GM23338 (cell line): ENCODE data around the gene UGDH. TPM values are rescaled to one million over a fixed set of nuclear protein-coding genes. Genes with fewer than 3 reads are reported as not detected.

Source experiments
- ATAC-seq: fragments of 200-7000 bp; cut with Tn5 transposase; 3 replicates; pipeline ENCODE4 v1.9.1; 2020
- DNase-seq: peaks from one replicate; pipeline ENCODE4 v3.0.0-alpha.2; 2015; ENCODE audit warnings: low spot score
- H2AFZ ChIP-seq: fragments of 200-600 bp; sonication (generic); 2 replicates; pipeline ENCODE4 v1.8.0; 2016; ENCODE audit warnings: antibody characterized with exemption, mild to moderate bottlenecking, moderate library complexity
- H3F3A ChIP-seq: fragments of 200-600 bp; sonication (generic); replicated peaks from 2 replicates; pipeline ENCODE4 v1.8.0; 2017; ENCODE audit warnings: antibody characterized with exemption, mixed run types, low read depth
- H3K27ac ChIP-seq: fragments of 200-600 bp; sonication (generic); 2 replicates; pipeline ENCODE4 v1.6.1; 2016; ENCODE audit warnings: low read depth
- H3K27me3 ChIP-seq: fragments of 200-600 bp; sonication (generic); 2 replicates; pipeline ENCODE4 v1.8.0; 2016; ENCODE audit warnings: mild to moderate bottlenecking, mixed run types, moderate library complexity; ENCODE audit not compliant: insufficient read depth
- H3K36me3 ChIP-seq: fragments of 200-600 bp; sonication (generic); 2 replicates; pipeline ENCODE4 v1.8.0; 2016; ENCODE audit warnings: mild to moderate bottlenecking; ENCODE audit not compliant: insufficient read depth
- H3K4me1 ChIP-seq: fragments of 200-600 bp; sonication (generic); 2 replicates; pipeline ENCODE4 v1.8.0; 2016; ENCODE audit warnings: mild to moderate bottlenecking, moderate library complexity; ENCODE audit not compliant: insufficient read depth
- H3K4me2 ChIP-seq: fragments of 200-600 bp; sonication (generic); 2 replicates; pipeline ENCODE4 v1.7.1; 2017; ENCODE audit warnings: mixed run types
- H3K4me3 ChIP-seq: fragments of 200-600 bp; sonication (generic); 2 replicates; pipeline ENCODE4 v1.6.1; 2016; ENCODE audit warnings: mixed run types
- H3K79me2 ChIP-seq: fragments of 200-600 bp; sonication (generic); replicated peaks from 2 replicates; pipeline ENCODE4 v1.8.0; 2017; ENCODE audit warnings: mild to moderate bottlenecking; ENCODE audit not compliant: insufficient read depth
- H3K9me2 ChIP-seq: fragments of 200-600 bp; sonication (generic); 2 replicates; pipeline ENCODE4 v1.8.0; 2017; ENCODE audit not compliant: insufficient read depth
- H4K20me1 ChIP-seq: fragments of 200-600 bp; sonication (generic); replicated peaks from 2 replicates; pipeline ENCODE4 v1.8.0; 2017; ENCODE audit warnings: mild to moderate bottlenecking; ENCODE audit not compliant: insufficient read depth
- H3K27ac Mint-ChIP-seq: 2 replicates; pipeline ENCODE4 v1.8.0; 2020; ENCODE audit warnings: inconsistent platforms, mild to moderate bottlenecking, moderate library complexity, mixed read lengths
- H3K27me3 Mint-ChIP-seq: 3 replicates; pipeline ENCODE4 v1.8.0; 2022; ENCODE audit warnings: low read depth, mild to moderate bottlenecking, moderate library complexity, mixed read lengths, inconsistent platforms; ENCODE audit not compliant: insufficient read depth, poor library complexity
- H3K36me3 Mint-ChIP-seq: 3 replicates; pipeline ENCODE4 v1.8.0; 2021; ENCODE audit warnings: low read depth, mild to moderate bottlenecking, inconsistent platforms, moderate library complexity, mixed read lengths
- H3K4me1 Mint-ChIP-seq: 3 replicates; pipeline ENCODE4 v1.8.0; 2020; ENCODE audit warnings: mild to moderate bottlenecking, inconsistent platforms, mixed read lengths
- H3K4me3 Mint-ChIP-seq: 3 replicates; pipeline ENCODE4 v1.8.0; 2021; ENCODE audit warnings: moderate library complexity, mild to moderate bottlenecking, inconsistent platforms, mixed read lengths
- H3K9me3 Mint-ChIP-seq: 3 replicates; pipeline ENCODE4 v1.8.0; 2020; ENCODE audit warnings: moderate library complexity, mild to moderate bottlenecking, inconsistent platforms, mixed read lengths
- CREB1 ChIP-seq: fragments of 250-450 bp; sonication (Bioruptor Pico); IDR thresholded peaks from 2 replicates; pipeline ENCODE4 v1.5.0; 2020; ENCODE audit warnings: low read depth, mild to moderate bottlenecking, moderate library complexity
- CTCF ChIP-seq, 2 experiments: fragments of 200-600 bp in 1 of 2; sonication (generic) in 1 of 2; conservative IDR thresholded peaks; 2 replicates each; pipeline versions ENCODE4 v1.5.1 to v1.6.1; 2016 to 2017; ENCODE audit warnings: antibody characterized with exemption in 2 of 2, low read depth in 2 of 2, mild to moderate bottlenecking in 2 of 2, moderate library complexity in 1 of 2
- EZH2 ChIP-seq: fragments of 200-600 bp; sonication (generic); IDR thresholded peaks from one replicate; pipeline ENCODE4 v1.8.0; 2017; ENCODE audit warnings: antibody characterized with exemption, mild to moderate bottlenecking, low read depth; ENCODE audit not compliant: unreplicated experiment
- EZH2phosphoT487 ChIP-seq: fragments of 200-600 bp; sonication (generic); IDR thresholded peaks from one replicate; pipeline ENCODE4 v1.8.1; 2018; ENCODE audit warnings: antibody characterized with exemption; ENCODE audit not compliant: unreplicated experiment
- POLR2AphosphoS5 ChIP-seq: IDR thresholded peaks from 2 replicates; pipeline ENCODE4 v1.6.1; 2016; ENCODE audit warnings: antibody characterized with exemption, low read depth
- STAT1 ChIP-seq: IDR thresholded peaks from one replicate; pipeline ENCODE4 v1.6.1; 2016; ENCODE audit warnings: antibody characterized with exemption; ENCODE audit not compliant: unreplicated experiment
- ZNF114 ChIP-seq: fragments of 250-450 bp; sonication (Bioruptor Pico); IDR thresholded peaks from 2 replicates; pipeline ENCODE4 v1.5.0; 2020; ENCODE audit warnings: mild to moderate bottlenecking, moderate library complexity
- ZNF331 ChIP-seq: fragments of 250-450 bp; sonication (Bioruptor Pico); IDR thresholded peaks from 2 replicates; pipeline ENCODE4 v1.5.0; 2020; ENCODE audit warnings: low read depth, mild to moderate bottlenecking, moderate library complexity
- ZNF462 ChIP-seq: fragments of 250-450 bp; sonication (Bioruptor Pico); IDR thresholded peaks from 2 replicates; pipeline ENCODE4 v1.5.0; 2020; ENCODE audit warnings: mild to moderate bottlenecking, moderate library complexity
- polyA plus RNA-seq: library from polyadenylated mRNA; unstranded; fragments of >200 nt; fragmentation: Nextera tagmentation; extraction: Ambion mirVana; gene quantifications from 2 replicates; pipeline ENCODE4 v1.2.1, GENCODE V29; 2016
- total RNA-seq: library from RNA; depleted of rRNA; stranded (reverse); fragments of >200 nt; shearing (Covaris generic); gene quantifications from 2 replicates; pipeline ENCODE4 v1.2.3, GENCODE V29; 2014
- TF ChIP-seq, protein P1 (sequence below): IDR thresholded peaks from 2 replicates; pipeline ENCODE4 v1.6.1; 2016; ENCODE audit warnings: antibody characterized with exemption

The UGDH gene
- total and polyA plus RNA-seq, 2 experiments from 2014 or later: 48.9 to 81.3 TPM

- peaks cover 39% of the 10 kb centered on the region for H3K79me2 ChIP-seq
- no peaks in the 10 kb centered on the region for H3K27me3 ChIP-seq
- H3F3A ChIP-seq: peaks cover 61% of the 10 kb centered on the region
- H3K9me3 Mint-ChIP-seq: no peaks in the 10 kb centered on the region
- H3K27ac ChIP-seq: peak overlapping the region; percentile 85; the same call in 1 of the 2 replicates
- H3K4me1 ChIP-seq: peaks cover 18% of the 10 kb centered on the region
- H3K4me3 ChIP-seq: peak overlapping the region; percentile 71; the same call in 1 of the 2 replicates
- peaks cover 14% of the 10 kb centered on the region for H3K27me3 Mint-ChIP-seq
- H3K36me3 ChIP-seq: peaks cover 70% of the 10 kb centered on the region
- no peak for TF ChIP-seq EZH2phosphoT487
- H3K27ac Mint-ChIP-seq: no peak overlapping the region; the same call in 1 of the 2 replicates
- H3K9me2 ChIP-seq: no peaks in the 10 kb centered on the region
- H2AFZ ChIP-seq: no peak overlapping the region
- H3K4me1 Mint-ChIP-seq: peaks cover 28% of the 10 kb centered on the region
- peaks cover 40% of the 10 kb centered on the region for H4K20me1 ChIP-seq
- H3K36me3 Mint-ChIP-seq: peaks cover 83% of the 10 kb centered on the region
- no peak for ATAC-seq
- peak overlapping the region; percentile 45; the same call in 2 of the 3 replicates for H3K4me3 Mint-ChIP-seq
- peak overlapping the region; percentile 92 for H3K4me2 ChIP-seq
- DNase-seq: no peak
These were observed 71.8 kb downstream of the UGDH start for GRCh38 chr4:39455486-39455885.

DNA sequence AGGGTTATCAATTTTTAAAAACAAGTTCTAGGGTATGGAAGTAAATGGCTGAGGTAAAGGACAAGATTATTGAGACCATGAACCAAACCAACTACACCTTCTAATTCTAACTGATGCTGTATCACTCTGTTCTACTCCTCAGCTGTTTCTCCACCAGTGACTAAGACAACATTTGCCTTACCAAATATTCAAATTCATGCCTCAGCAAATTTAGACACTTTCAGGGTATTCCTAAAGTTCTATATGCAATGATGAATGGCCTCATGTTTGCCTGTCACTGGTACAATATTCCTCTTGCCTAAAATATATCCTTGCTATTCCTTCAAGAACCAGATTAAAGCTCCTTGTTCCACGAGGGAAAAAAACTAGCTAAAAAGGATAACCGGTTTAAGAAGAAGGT is 73.5 kb downstream of the UGDH start:
- DNase-seq (no peak), ATAC-seq (no peak)
- Histone ChIP-seq H3K27me3 (no peaks in the 10 kb centered on the region), H2AFZ (no peak overlapping the region), H4K20me1 (peaks cover 40% of the 10 kb centered on the region), H3K9me2 (no peaks in the 10 kb centered on the region), H3K79me2 (peaks cover 39% of the 10 kb centered on the region), H3K36me3 (peaks cover 69% of the 10 kb centered on the region), H3K27ac (0 out of 2 replicates have a peak overlapping the region, but pooled peaks have one; percentile 35), H3K4me3 (no peak overlapping the region), H3F3A (peaks cover 73% of the 10 kb centered on the region), H3K4me2 (no peak overlapping the region), H3K4me1 (peaks cover 18% of the 10 kb centered on the region)
- Mint-ChIP-seq H3K36me3 (peaks cover 85% of the 10 kb centered on the region), H3K27ac (no peak overlapping the region), H3K9me3 (no peaks in the 10 kb centered on the region), H3K4me3 (no peak overlapping the region; the same call in 2 of the 3 replicates), H3K27me3 (peaks cover 12% of the 10 kb centered on the region), H3K4me1 (peaks cover 30% of the 10 kb centered on the region; the same call in 2 of the 3 replicates)
- TF ChIP-seq CTCF (conservative IDR thresholded peaks at IDR 0.05; ENCODE audit: low read depth in 2 of 2) (no peak), ZNF462 (CRISPR knock-in tag) (no peak), STAT1 (no peak), CREB1 (CRISPR knock-in tag) (no peak), EZH2 (no peak), ZNF114 (CRISPR knock-in tag) (no peak), POLR2AphosphoS5 (no peak), ZNF331 (CRISPR knock-in tag) (no peak)
- TF ChIP-seq, protein P1, sequence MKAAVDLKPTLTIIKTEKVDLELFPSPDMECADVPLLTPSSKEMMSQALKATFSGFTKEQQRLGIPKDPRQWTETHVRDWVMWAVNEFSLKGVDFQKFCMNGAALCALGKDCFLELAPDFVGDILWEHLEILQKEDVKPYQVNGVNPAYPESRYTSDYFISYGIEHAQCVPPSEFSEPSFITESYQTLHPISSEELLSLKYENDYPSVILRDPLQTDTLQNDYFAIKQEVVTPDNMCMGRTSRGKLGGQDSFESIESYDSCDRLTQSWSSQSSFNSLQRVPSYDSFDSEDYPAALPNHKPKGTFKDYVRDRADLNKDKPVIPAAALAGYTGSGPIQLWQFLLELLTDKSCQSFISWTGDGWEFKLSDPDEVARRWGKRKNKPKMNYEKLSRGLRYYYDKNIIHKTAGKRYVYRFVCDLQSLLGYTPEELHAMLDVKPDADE: no peak
